Natural killer cell (primary cell): ENCODE results near the gene RBM38. TPM values are rescaled to one million over a fixed set of nuclear protein-coding genes. Genes with fewer than 3 reads are reported as not detected.

Experiments used
- ATAC-seq, 3 donors: fragments of 150-1000 bp in 2 of 3; fragments of 200-7000 bp in 1 of 3; cut with Tn5 transposase; 1 replicate in 1 of 3; 2 replicates in 2 of 3; pipeline ENCODE4 v1.10.0; 2021; ENCODE audit warnings: mild to moderate bottlenecking in 2 of 3, moderate library complexity in 2 of 3
- DNase-seq, 2 donors: peaks; one replicate each; pipeline versions ENCODE4 v3.0.0 to v3.0.0-alpha.2; 2013 to 2021; ENCODE audit warnings: mixed read lengths in 1 of 2
- H3K27ac ChIP-seq: one replicate; pipeline ENCODE4 v1.5.1; 2013; ENCODE audit warnings: mild to moderate bottlenecking, low read length
- H3K27me3 ChIP-seq: one replicate; pipeline ENCODE4 v1.6.1; 2013; ENCODE audit warnings: low read length; ENCODE audit not compliant: control insufficient read depth, insufficient read depth
- H3K36me3 ChIP-seq: one replicate; pipeline ENCODE4 v1.6.1; 2013; ENCODE audit warnings: low read length; ENCODE audit not compliant: control insufficient read depth, insufficient read depth
- H3K4me1 ChIP-seq: one replicate; pipeline ENCODE4 v1.6.1; 2013; ENCODE audit warnings: low read length; ENCODE audit not compliant: control insufficient read depth, insufficient read depth
- H3K4me3 ChIP-seq: one replicate; pipeline ENCODE4 v1.5.1; 2013; ENCODE audit warnings: low read length
- H3K9me3 ChIP-seq: one replicate; pipeline ENCODE4 v1.6.1; 2013; ENCODE audit warnings: low read length; ENCODE audit not compliant: control insufficient read depth, insufficient read depth
- H3K27ac Mint-ChIP-seq, 2 donors: one replicate each; pipeline ENCODE4 v1.8.0; 2022; ENCODE audit warnings: mild to moderate bottlenecking in 2 of 2, mixed read lengths in 2 of 2, moderate library complexity in 1 of 2
- H3K27me3 Mint-ChIP-seq, 2 donors: one replicate each; pipeline ENCODE4 v1.8.0; 2022; ENCODE audit warnings: low read depth in 2 of 2, mixed read lengths in 2 of 2
- H3K36me3 Mint-ChIP-seq: one replicate; pipeline ENCODE4 v1.8.0; 2022; ENCODE audit warnings: mixed read lengths
- H3K4me1 Mint-ChIP-seq, 2 donors: one replicate each; pipeline ENCODE4 v1.8.0; 2022; ENCODE audit warnings: mixed read lengths in 2 of 2
- H3K4me3 Mint-ChIP-seq: one replicate; pipeline ENCODE4 v1.8.0; 2022; ENCODE audit warnings: mild to moderate bottlenecking, moderate library complexity, mixed read lengths
- H3K9me3 Mint-ChIP-seq, 2 donors: one replicate each; pipeline ENCODE4 v1.8.0; 2022; ENCODE audit warnings: mixed read lengths in 2 of 2
- WGBS: methylation state at CpG from one replicate; pipeline ENCODE4 v1.1.7; 2013; ENCODE audit warnings: missing lambda C conversion rate; ENCODE audit not compliant: insufficient coverage; 5-methylcytosine and 5-hydroxymethylcytosine counted together
- intact Hi-C: fragments of 100-400 bp; cut with micrococcal nuclease; formaldehyde crosslinking; loops from one replicate; pipeline ENCODE4 v1.14.2; 2022
- total RNA-seq, 4 donors: library from RNA; stranded (reverse); fragments of 120-200 nt in 1 of 4; gene quantifications; one replicate each; pipeline versions ENCODE4 v1.2.3 to v1.2.4, GENCODE V29; 2013 to 2022
- TF ChIP-seq, protein P1 (sequence below): fragments of 200-600 bp; IDR thresholded peaks from one replicate; pipeline ENCODE4 v1.8.0; 2022; ENCODE audit warnings: antibody characterized with exemption

Gene RBM38
- total RNA-seq, 3 donors from 2014 or later (not counting 1 experiment from before 2014, with no cell fraction given): 217 to 392 (median 264) TPM

DNA sequence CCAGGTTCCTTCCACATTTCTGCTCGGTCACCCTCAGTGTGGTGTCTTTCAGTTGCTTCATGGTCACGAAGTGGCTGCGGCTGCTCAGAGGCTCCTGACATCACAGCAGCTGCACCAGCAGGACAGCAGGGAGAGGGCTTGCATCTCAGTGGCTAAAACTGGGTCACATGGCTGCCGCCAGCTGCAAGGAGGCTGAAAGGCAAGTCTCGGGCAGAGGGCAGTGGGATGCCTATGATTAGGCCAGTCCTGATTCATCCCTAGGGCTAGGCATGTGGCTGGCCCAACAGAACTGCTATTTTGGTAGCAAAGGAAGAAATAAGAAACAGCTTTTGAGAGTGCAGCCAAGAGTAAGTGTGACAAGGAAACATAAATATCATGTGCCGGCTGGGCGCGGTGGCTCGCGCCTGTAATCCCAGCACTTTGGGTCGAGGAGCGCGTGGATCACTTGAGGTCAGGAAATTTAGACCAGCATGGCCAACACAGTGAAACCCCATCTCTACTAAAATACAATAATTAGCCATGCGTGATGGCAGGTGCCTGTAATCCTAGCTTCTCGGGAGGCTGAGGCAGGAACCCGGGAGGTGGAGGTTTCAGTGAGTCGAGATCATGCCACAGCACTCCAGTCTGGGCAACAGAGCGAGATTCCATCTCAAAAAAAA, 46.6 kb downstream of the RBM38 start:
- H3K27me3 Mint-ChIP-seq: no peaks in the 10 kb centered on the region
- H3K27ac Mint-ChIP-seq: peak overlapping the region in 1 of 2 donors; percentile 58
- no peaks in the 10 kb centered on the region for H3K9me3 Mint-ChIP-seq
- no peak for DNase-seq
- Histone ChIP-seq H3K27ac (no peak overlapping the region), H3K36me3 (no peaks in the 10 kb centered on the region), H3K4me3 (no peak overlapping the region), H3K9me3 (no peaks in the 10 kb centered on the region), H3K4me1 (peaks cover 44% of the 10 kb centered on the region), H3K27me3 (no peaks in the 10 kb centered on the region)
- TF ChIP-seq, protein P1, sequence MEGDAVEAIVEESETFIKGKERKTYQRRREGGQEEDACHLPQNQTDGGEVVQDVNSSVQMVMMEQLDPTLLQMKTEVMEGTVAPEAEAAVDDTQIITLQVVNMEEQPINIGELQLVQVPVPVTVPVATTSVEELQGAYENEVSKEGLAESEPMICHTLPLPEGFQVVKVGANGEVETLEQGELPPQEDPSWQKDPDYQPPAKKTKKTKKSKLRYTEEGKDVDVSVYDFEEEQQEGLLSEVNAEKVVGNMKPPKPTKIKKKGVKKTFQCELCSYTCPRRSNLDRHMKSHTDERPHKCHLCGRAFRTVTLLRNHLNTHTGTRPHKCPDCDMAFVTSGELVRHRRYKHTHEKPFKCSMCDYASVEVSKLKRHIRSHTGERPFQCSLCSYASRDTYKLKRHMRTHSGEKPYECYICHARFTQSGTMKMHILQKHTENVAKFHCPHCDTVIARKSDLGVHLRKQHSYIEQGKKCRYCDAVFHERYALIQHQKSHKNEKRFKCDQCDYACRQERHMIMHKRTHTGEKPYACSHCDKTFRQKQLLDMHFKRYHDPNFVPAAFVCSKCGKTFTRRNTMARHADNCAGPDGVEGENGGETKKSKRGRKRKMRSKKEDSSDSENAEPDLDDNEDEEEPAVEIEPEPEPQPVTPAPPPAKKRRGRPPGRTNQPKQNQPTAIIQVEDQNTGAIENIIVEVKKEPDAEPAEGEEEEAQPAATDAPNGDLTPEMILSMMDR: no peak
- intact Hi-C loops: no loop called here
- no peak overlapping the region for H3K4me3 Mint-ChIP-seq
- WGBS: 87% methylated on average over 18 of the region's 18 CpGs
- no peaks in the 10 kb centered on the region for H3K36me3 Mint-ChIP-seq
- ATAC-seq: no peak
- H3K4me1 Mint-ChIP-seq: peaks cover 33 to 42% of the 10 kb centered on the region in 2 donors

DNA sequence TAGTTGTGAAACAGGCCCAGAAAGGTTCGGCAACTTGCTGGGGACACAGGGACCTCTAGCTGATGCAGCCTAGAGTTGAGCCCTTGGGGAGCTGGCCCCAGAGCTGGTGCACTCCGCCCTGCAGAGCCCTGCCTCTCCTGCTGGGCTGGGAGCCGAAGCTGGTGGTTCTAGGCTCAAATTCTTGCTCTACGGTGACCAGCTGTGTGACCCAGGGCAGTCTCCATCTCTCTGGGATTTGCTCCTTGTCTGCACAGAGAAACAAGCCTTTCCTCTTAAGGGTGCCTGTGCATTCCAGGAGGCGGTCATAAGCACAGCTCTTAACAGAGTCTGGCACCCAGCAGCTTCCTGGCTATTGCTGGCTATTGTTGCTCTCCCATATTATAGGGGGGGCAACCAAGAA, 47.4 kb downstream of the RBM38 start:
- no peaks in the 10 kb centered on the region for H3K36me3 ChIP-seq
- Mint-ChIP-seq H3K4me1 (peaks cover 26 to 35% of the 10 kb centered on the region in 2 donors), H3K36me3 (no peaks in the 10 kb centered on the region), H3K27ac (no peak overlapping the region), H3K9me3 (no peaks in the 10 kb centered on the region), H3K4me3 (no peak overlapping the region), H3K27me3 (no peaks in the 10 kb centered on the region)
- WGBS: 94% methylated on average over 5 of the region's 5 CpGs
- intact Hi-C loops: no loop called here
- DNase-seq (no peak), ATAC-seq (no peak)
- peaks cover 36% of the 10 kb centered on the region for H3K4me1 ChIP-seq
- TF ChIP-seq, protein P1: no peak
- no peaks in the 10 kb centered on the region for H3K27me3 ChIP-seq
- H3K9me3 ChIP-seq: no peaks in the 10 kb centered on the region
- H3K4me3 ChIP-seq: no peak overlapping the region
- H3K27ac ChIP-seq: no peak overlapping the region

DNA sequence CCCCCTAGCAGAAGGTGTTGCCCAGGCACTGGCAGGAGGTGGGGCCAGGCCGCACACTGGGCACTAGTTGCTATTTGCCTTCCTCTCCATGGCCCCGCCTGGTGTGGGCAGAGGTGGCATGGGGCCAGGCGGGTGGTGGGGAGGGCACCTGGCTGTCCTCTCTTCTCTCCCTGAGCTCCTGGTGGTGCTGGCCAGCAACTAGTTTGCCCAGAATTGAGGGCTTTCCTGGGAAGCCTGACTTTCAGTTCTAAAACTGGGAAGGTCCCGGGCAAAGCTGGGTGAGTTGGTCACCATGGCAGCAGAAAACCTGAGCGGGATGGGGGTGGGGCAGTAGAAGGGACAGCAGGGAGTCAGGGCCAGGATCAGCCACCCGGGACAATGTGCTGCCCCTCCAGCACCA, 48.2 kb downstream of the RBM38 start:
- peaks cover 17 to 26% of the 10 kb centered on the region in 2 donors for H3K4me1 Mint-ChIP-seq
- no peaks in the 10 kb centered on the region for H3K27me3 ChIP-seq
- peaks cover 28% of the 10 kb centered on the region for H3K4me1 ChIP-seq
- H3K4me3 ChIP-seq: no peak overlapping the region
- no peaks in the 10 kb centered on the region for H3K36me3 ChIP-seq
- DNase-seq (no peak), ATAC-seq (no peak)
- no peaks in the 10 kb centered on the region for H3K27me3 Mint-ChIP-seq
- no peaks in the 10 kb centered on the region for H3K36me3 Mint-ChIP-seq
- TF ChIP-seq, protein P1: no peak
- H3K27ac ChIP-seq: no peak overlapping the region
- no peak overlapping the region for H3K4me3 Mint-ChIP-seq
- H3K9me3 ChIP-seq: no peaks in the 10 kb centered on the region
- H3K27ac Mint-ChIP-seq: no peak overlapping the region
- intact Hi-C loops: no loop called here
- no peaks in the 10 kb centered on the region for H3K9me3 Mint-ChIP-seq
- 84% methylated on average over 6 of the region's 6 CpGs for WGBS

DNA sequence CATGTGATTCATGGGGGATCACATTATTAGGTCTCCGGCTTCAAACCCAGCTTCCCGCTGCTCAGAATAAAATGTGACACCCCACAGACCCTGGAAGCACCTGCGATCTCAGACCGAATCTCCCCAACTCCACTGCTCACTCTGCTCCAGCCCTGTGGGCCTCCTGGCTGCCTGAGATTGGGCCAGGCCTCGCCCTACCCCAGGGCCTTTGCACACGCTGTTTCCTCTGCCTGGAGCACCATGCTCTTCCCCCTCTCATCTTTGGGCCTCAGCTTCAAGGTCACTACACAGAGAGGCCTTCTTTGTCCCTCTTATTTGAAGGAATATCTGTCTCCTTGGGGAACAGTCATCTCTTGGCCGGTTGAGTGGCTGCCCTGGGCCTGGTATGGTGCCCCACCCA, 48.8 kb downstream of the RBM38 start:
- Mint-ChIP-seq H3K36me3 (no peaks in the 10 kb centered on the region), H3K4me3 (no peak overlapping the region), H3K27ac (no peak overlapping the region), H3K4me1 (peaks cover 11 to 21% of the 10 kb centered on the region in 2 donors), H3K9me3 (no peaks in the 10 kb centered on the region), H3K27me3 (no peaks in the 10 kb centered on the region)
- WGBS: 90% methylated on average over 7 of the region's 7 CpGs
- no peaks in the 10 kb centered on the region for H3K36me3 ChIP-seq
- TF ChIP-seq, protein P1: no peak
- no peak overlapping the region for H3K4me3 ChIP-seq
- H3K9me3 ChIP-seq: no peaks in the 10 kb centered on the region
- ATAC-seq: no peak
- no peak for DNase-seq
- intact Hi-C loops: no loop called here
- H3K27me3 ChIP-seq: no peaks in the 10 kb centered on the region
- H3K27ac ChIP-seq: no peak overlapping the region
- H3K4me1 ChIP-seq: peaks cover 22% of the 10 kb centered on the region
